Right atrium auricular region (tissue), 2 donors: ENCODE data around the gene DNM2. TPM values are rescaled to one million over a fixed set of nuclear protein-coding genes. Genes with fewer than 3 reads are reported as not detected.

Experiments used
- microRNA counts, 2 donors: library from miRNA; unstranded; fragments of <30 nt; microRNA quantifications; one replicate each; lab custom pipeline; 2016 to 2017
- microRNA-seq, 2 donors: library from miRNA; unstranded; fragments of <30 nt; microRNA quantifications; one replicate each; pipeline ENCODE4, GENCODE V29; 2016 to 2017; ENCODE audit warnings: borderline number of aligned reads in 2 of 2, borderline replicate concordance in 1 of 2
- total RNA-seq, 2 donors: library from RNA; depleted of rRNA; stranded (reverse); fragments of >200 nt; gene quantifications; one replicate each; pipeline ENCODE4 v1.1.0, GENCODE V29; 2016

Gene DNM2
- total RNA-seq, 2 donors from 2014 or later: 111 to 144 TPM

MicroRNAs within 50 kb of the gene (microRNA counts, 767-probe panel; counts per million panel counts)
- 0 to 1,937 counts per million in 2 donors for microRNA hsa-miR-638 (lab: Ali Mortazavi, UCI)

Small RNA genes within 50 kb of the gene (microRNA-seq; reads per million reads assigned to microRNA genes)
- gene MIR199A1 (0.71 reads per million in 2 donors), gene MIR4748 (0.71 reads per million in 2 donors), gene MIR638 (0 reads per million in 2 donors), gene MIR6793 (0 to 2.1 reads per million in 2 donors)

Other genes with a start within 250 kb of the DNM2 start
- 10 to 100 TPM; 52.1 to 64.9 TPM for gene KEAP1, start 214.7 kb upstream of the DNM2 start, total RNA-seq
- gene S1PR5, start 200.6 kb upstream of the DNM2 start, total RNA-seq: under 1 TPM; 0.12 to 0.59 TPM
- 10 to 100 TPM; 47.1 to 61.2 TPM for gene ATG4D, start 174.2 kb upstream of the DNM2 start, total RNA-seq
- 10 to 100 TPM in 1 of 2 donors, 1 to 10 TPM in 1; 9.6 to 10.3 TPM for gene KRI1, start 152.1 kb upstream of the DNM2 start, total RNA-seq
- 1 to 10 TPM; 4.4 to 4.6 TPM for gene CDKN2D, start 149.1 kb upstream of the DNM2 start, total RNA-seq
- 1 to 10 TPM in 1 of 2 donors, not detected in 1; 4.8 TPM for gene AP1M2, start 130.8 kb upstream of the DNM2 start, total RNA-seq
- 10 to 100 TPM; 91.3 to 96.2 TPM for gene SLC44A2, start 92.5 kb upstream of the DNM2 start, total RNA-seq
- gene ILF3, start 63.7 kb upstream of the DNM2 start, total RNA-seq: 10 to 100 TPM; 59.2 to 75.1 TPM
- 10 to 100 TPM; 15.2 to 15.8 TPM for gene QTRT1, start 16.6 kb upstream of the DNM2 start, total RNA-seq
- gene TMED1, start 118.1 kb downstream of the DNM2 start, total RNA-seq: 10 to 100 TPM; 39.3 to 50.9 TPM
- gene C19orf38, start 130.3 kb downstream of the DNM2 start, total RNA-seq: 1 to 10 TPM in 1 of 2 donors, not detected in 1; 1.5 TPM
- gene CARM1, start 153.5 kb downstream of the DNM2 start, total RNA-seq: 10 to 100 TPM; 15.3 to 19.8 TPM
- 10 to 100 TPM; 23.4 to 34.3 TPM for gene YIPF2, start 210.6 kb downstream of the DNM2 start, total RNA-seq
- gene TIMM29, start 210.7 kb downstream of the DNM2 start, total RNA-seq: 10 to 100 TPM; 16.5 to 22.0 TPM
- gene SMARCA4, start 243.0 kb downstream of the DNM2 start, total RNA-seq: 10 to 100 TPM; 29.9 to 41.7 TPM